Kidney tubule cell (primary cell): ENCODE data around the gene KLF7.

ENCODE experiments used
- DNase-seq: peaks from one replicate; pipeline ENCODE4 v3.0.0-alpha.2; 2018; ENCODE audit warnings: low spot score

KLF7 gene

GRCh38 chr2:207128867-207129266, 36.9 kb downstream of the KLF7 start:
- no peak for DNase-seq

- DNase-seq = no peak
Measured at GRCh38 chr2:207126724-207127308, 38.9 kb downstream of the KLF7 start.

DNA sequence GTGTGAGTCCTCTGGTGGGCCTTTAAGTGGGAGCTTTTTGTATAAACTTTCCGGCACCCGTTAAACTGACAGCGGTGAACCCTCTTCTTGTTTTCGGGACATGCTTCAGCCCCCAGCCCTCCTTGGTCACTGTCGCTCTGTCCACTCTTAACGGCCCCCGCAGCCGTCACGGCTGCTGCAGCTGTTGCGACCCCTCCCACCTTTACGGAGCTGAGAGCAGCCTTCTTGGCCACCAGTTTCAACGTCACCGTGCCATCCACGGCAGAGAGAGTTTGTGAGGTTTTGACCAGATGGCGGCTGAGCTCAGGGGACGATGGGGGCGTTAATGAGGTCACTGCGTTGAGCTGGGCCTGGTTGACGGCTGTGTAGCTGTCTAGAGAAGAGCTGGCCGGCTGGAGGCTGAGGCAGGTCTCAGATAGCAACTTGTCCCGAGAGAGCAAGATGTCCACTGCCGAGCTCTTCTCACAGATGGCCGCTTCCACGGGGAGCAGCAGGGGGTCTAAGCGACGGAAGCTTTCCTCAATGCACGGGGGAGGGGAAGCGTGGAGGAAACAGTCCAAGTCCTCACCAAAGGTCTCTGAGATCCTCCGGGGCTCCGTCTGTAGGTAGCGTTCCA, 41.9 kb downstream of the KLF7 start:
- no peak for DNase-seq

GRCh38 chr2:207123335-207123744, 42.4 kb downstream of the KLF7 start:
- DNase-seq = peak; percentile 59

DNA sequence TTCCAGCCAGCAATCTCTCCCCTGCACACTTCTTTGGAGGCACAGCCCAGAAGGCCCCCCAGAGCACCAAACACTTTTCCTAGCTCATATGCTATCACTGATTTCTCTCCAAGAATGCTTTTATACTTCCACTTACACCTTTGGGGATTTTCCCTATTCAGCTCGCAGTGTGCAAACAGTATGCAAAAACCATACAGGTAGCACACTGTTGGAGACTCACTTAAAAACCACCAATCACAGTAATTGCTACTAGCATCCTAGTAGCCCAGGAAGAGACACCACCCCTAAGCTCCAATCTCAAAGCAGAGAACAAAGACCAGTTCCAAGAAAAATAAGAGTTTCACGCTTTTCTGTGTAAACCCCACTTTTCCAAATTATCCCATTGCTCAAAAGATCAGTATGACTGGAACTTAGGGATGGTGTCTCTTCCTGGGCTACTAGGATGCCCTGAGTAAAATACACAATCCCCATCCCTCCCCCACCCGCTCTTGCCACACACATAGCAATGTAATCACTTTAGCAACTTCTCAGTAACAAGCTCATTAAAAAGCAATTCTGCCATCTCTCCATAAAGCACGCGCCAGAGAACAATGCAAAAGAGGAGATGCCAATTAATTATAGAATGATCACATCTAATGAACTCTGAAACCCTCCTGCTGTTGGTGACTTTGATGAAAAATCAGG, 43.0 kb downstream of the KLF7 start:
- no peak for DNase-seq

DNA sequence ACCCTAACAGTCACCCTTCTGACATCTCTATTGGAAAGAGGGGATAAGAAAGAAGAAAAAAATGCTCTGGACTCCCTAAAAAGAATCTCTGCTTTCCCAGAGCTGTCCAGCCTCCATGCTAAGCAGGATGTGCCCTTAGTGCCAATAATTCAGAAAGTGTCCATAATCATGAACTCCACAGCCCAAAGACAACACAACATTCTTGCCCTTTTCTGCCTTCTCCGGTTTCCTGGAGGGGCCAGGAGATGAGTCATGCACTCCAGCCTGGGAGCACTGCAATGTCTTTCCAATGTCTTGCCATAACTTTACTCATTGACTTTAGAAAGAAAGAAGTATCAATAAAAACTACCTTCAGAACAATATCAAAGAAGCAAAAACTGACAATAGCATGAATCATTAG, 44.0 kb downstream of the KLF7 start:
- peak; percentile 76 for DNase-seq

DNA sequence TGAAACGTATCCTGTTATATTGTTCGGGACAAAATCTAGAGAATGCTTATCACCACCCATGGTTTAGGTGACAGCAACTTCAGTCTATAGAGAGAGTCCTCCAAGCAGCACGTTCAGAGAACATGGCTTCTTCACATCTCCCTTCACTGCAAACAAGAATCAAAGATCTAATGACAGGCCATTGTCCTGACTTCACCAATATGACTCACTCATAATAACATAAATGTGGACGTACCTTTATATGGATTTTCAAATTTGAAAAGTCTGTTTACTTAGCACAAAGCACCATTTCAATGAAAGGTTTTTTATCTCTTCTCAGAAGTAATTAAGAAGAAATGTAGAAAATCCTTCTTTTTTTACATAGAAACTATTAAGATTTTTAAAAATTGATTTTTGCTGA, 46.7 kb downstream of the KLF7 start:
- no peak for DNase-seq

- no peak for DNase-seq
Measured at GRCh38 chr2:207117668-207118067, 48.1 kb downstream of the KLF7 start.

DNA sequence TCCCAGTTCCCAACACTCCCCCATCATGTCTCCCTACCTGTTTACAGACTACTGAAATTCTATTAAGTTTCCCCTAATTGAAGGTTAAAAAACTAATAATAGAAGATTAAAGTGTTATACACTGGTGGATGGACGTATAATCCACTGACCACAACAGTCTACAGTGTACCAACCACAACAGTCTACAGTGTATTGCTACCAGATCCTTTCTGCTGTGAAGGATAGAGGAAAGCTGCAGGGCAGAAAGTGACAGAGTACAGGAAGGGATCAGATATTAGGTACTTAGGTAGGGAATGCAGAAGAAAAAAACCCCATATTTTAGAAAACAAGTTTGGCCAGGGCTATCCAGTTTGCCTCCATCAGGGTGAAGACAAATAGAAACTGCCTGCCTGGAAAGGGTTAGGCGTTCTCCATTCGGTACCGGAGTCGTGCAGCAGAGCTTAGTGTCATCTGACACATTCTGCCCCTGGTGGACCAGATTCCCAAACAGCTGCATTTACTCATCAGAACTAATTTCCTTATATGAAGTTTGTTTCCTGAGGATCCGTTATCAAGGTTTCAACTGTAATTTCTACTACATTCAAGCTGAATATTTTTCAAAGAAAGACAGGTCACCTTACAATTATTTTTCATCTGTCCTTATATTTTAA, 49.9 kb downstream of the KLF7 start:
- DNase-seq = no peak

DNA sequence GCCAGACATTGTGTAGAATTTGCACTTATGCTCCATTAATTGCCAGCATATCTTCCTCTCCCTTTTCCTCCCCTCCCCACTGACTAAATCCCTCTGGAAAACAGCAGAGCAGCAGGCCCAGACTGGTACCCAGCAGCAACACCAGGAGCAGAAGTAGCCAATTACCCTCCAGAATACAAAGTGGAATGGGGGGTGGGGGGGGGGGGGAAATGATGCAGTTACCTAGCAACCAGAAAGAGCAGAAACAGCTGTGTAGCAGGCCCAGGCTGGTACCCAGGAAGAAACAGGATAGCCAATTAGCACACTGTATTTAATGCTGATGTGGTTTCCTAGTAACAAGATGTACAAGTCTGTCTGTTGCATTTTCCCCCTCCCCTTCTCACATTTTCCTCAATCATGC, 52.3 kb downstream of the KLF7 start:
- no peak for DNase-seq

DNA sequence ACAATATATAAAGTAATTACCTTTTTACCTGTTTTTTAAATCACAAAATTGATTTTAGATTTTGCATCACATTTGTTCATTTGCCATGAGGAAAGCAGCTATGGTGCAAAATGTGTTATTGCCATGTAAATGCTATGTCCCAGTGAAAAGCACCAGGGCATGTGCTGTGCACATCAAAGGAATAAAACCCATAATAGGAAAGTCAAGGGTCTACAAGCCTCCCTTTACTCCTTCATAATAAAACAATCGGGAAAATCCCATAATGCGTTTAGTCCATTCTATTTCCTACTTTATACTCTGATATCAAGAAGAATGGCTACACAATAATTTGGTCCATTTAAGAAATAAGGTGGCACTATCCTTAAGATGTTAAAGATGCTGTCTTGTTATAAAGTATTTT, 53.0 kb downstream of the KLF7 start:
- DNase-seq = no peak

DNA sequence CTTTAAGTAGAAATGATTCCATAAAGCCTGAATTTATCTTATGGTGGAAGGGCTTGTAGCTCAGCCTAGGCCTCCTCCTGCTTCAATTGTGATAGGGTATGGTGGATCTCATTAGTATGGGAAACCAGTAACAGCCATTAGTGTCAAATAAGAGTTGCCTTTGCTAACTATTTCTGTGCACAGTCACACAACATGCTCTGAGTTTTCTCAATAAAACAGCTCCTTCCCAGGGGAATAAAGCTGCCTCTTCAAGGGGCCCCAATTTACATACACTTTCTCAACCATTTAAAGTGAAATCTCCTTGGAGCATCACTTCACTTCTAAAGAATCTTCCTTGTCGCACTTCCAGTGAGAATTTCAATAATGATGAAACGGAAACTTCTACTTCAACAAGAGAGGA, 53.4 kb downstream of the KLF7 start:
- no peak for DNase-seq

- no peak for DNase-seq
Measured at GRCh38 chr2:207111757-207112156, 54.0 kb downstream of the KLF7 start.

- DNase-seq = no peak
Measured at GRCh38 chr2:207110715-207111114, 55.0 kb downstream of the KLF7 start.

- DNase-seq = no peak
Measured at GRCh38 chr2:207110310-207110709, 55.4 kb downstream of the KLF7 start.

DNA sequence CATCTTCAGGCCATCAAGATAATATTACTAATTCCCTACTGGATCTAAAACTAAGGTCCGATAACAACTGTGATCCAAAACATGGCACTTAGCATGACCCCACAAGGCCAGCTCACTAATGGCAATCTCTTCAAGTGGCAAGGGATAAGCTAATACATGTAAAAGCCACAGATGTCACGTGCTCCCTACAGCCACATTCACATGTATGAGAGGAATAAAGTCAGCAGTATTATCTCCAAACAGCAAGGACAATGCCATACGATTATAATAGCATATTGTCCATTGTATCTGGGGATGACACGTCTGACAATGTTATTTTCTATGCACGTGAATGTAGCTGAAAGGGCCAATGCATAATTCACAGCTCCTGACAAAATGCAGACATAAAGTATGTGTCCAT, 56.0 kb downstream of the KLF7 start:
- DNase-seq = no peak

GRCh38 chr2:207108440-207108839, 57.3 kb downstream of the KLF7 start:
- DNase-seq = no peak

DNA sequence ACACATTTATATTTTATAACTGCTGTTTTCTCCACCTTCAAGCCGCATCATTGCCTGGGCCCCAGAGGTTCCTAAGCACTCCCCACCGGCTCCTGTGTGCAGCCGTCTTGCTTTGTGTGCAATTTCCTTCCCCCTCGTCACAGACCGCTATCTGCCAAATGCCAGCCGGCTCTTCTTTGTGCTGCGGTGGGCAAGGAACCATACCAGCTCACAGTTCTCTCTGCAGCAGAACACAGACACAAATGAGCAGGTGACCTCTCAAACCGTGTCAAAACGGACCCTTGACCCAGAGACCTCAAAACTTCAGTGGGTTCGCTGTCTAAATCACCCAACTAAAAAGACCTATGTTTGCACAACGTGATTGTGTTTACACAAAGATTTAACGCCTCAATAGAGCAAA, 58.2 kb downstream of the KLF7 start:
- no peak for DNase-seq

- DNase-seq = no peak
Measured at GRCh38 chr2:207107131-207107530, 58.6 kb downstream of the KLF7 start.

GRCh38 chr2:207103132-207103531, 62.6 kb downstream of the KLF7 start:
- DNase-seq = peak; percentile 33

GRCh38 chr2:207101984-207102383, 63.8 kb downstream of the KLF7 start:
- DNase-seq = no peak

DNA sequence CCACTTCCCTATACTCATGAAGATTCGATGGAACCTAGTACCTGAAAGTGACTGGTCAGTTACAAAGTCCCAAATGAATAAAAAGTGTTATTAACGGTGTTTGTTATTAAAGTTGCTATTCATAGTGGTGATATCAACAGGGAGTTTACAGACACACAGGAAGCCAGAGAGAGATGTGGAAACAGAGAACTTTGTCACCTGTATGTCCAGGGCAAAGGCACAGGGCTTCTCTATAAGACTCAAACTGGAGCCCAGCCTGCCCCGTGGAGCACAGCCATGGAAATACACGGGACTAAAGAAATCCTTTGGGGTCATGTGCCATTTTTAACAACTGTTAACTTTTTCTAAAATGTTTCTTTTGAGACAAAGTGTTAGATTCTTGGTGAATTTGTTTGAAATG, 68.5 kb downstream of the KLF7 start:
- DNase-seq = no peak

GRCh38 chr2:207095963-207096362, 69.8 kb downstream of the KLF7 start:
- no peak for DNase-seq
